Pancreas (tissue), 10 donors: ENCODE results near the gene CELSR2. TPM values are rescaled to one million over a fixed set of nuclear protein-coding genes. Genes with fewer than 3 reads are reported as not detected.
"Not testable (repeated sequence)": the region's sequence is repeated elsewhere in the genome, so short reads cannot be mapped to it uniquely, and the experiment has no call there.

Source experiments
- ATAC-seq, 4 donors: fragments of 200-7000 bp; cut with Tn5 transposase; one replicate each; pipeline versions ENCODE4 v1.8.0 to v1.9.1; 2020; ENCODE audit warnings: mild to moderate bottlenecking in 4 of 4, moderate library complexity in 4 of 4
- DNase-seq, 6 donors: peaks; one replicate each; pipeline ENCODE4 v3.0.0-alpha.2; 2020
- FAIRE-seq: peaks from 2 replicates; lab custom pipeline; 2012; peaks lifted over from hg19 to GRCh38; lab: Jason Lieb, UNC
- H3K27ac ChIP-seq, 4 donors: fragments of 200-600 bp; sonication (generic); 1 replicate in 3 of 4; 2 replicates in 1 of 4; pipeline versions ENCODE4 v1.5.0 to v1.8.0; 2020
- H3K27me3 ChIP-seq, 4 donors: fragments of 200-600 bp; one replicate each; pipeline ENCODE4 v1.8.0; 2021
- H3K36me3 ChIP-seq, 3 donors: fragments of 200-600 bp; sonication (generic) in 1 of 3; one replicate each; pipeline versions ENCODE4 v1.5.0 to v1.8.0; 2020 to 2021
- H3K4me1 ChIP-seq, 3 donors: fragments of 200-600 bp; one replicate each; pipeline ENCODE4 v1.8.0; 2021
- H3K4me3 ChIP-seq, 4 donors: fragments of 200-600 bp; sonication (generic) in 2 of 4; one replicate each; pipeline versions ENCODE4 v1.5.0 to v1.8.0; 2020 to 2021
- H3K9me3 ChIP-seq, 4 donors: fragments of 200-600 bp; one replicate each; pipeline ENCODE4 v1.8.0; 2021
- CTCF ChIP-seq, 4 donors: fragments of 200-600 bp; sonication (generic) in 3 of 4; IDR thresholded peaks; one replicate each; pipeline versions ENCODE4 v1.5.0 to v1.8.0; 2021; ENCODE audit warnings: antibody characterized with exemption in 4 of 4
- WGBS, 2 donors: extraction: QIAGEN DNeasy Blood & Tissue Kit; methylation state at CpG; one replicate each; pipeline ENCODE4 v1.1.7; 2013; 5-methylcytosine and 5-hydroxymethylcytosine counted together
- intact Hi-C, 3 donors: fragments of 100-400 bp; cut with DNase I; formaldehyde crosslinking; loops; one replicate each; pipeline versions ENCODE4 v1.11.1 to v1.14.2; 2022
- polyA plus RNA-seq, 2 donors: library from polyadenylated mRNA; stranded (reverse); fragments of 200-250 nt; gene quantifications; one replicate each; pipeline ENCODE4 v1.2.3, GENCODE V29; 2013
- total RNA-seq, 6 donors: library from RNA; stranded (reverse); fragmentation: NEBNext Ultra II Directional in 4 of 6; extraction: Animal tissue kit (Norgen Biotek cat#: 25700) in 4 of 6; gene quantifications; one replicate each; pipeline versions ENCODE4 v1.2.1 to v1.2.4, GENCODE V29; 2021 to 2023
- donor health status: healthy with polysubstance abuse.
- donor health status: DM: no; HTN: no; CAD: no; lungs with moderate emphysema.
- donor health status: DM: no; HTN: no; CAD: no.
- donor health status: control.
- donor health status: control.
- donor health status: Bipolar disorder and iron deficiency.
- donor health status: DM: yes; HTN: yes; CAD: no.
- donor health status: DM: no; HTN: no; CAD: no.
- donor health status: DM: no; HTN: no; CAD: no.
- donor health status: DM: yes; HTN: yes; CAD: no.

CELSR2 gene
- total and polyA plus RNA-seq, 8 donors, result 4.0 to 8.5 (median 5.1) TPM

GRCh38 chr1:109304226-109304920 is 55.0 kb downstream of the CELSR2 start:
- Histone ChIP-seq H3K9me3 (no peaks in the 10 kb centered on the region), H3K4me3 (no peak overlapping the region), H3K27ac (no peak overlapping the region), H3K4me1 (peaks cover 0 to 2% (median 0%) of the 10 kb centered on the region in 3 donors), H3K36me3 (no peaks in the 10 kb centered on the region), H3K27me3 (no peaks in the 10 kb centered on the region)
- intact Hi-C loops, result no loop called here
- 51 to 65% methylated on average over 8 of the region's 8 CpGs for WGBS, 2 donors
- DNase-seq (no peak), FAIRE-seq (no peak), ATAC-seq (no peak)
- TF ChIP-seq CTCF (IDR thresholded peaks at IDR 0.05), result no peak

- intact Hi-C loops, H3K27ac ChIP-seq, DNase-seq, H3K4me3 ChIP-seq, ATAC-seq, H3K36me3 ChIP-seq, H3K4me1 ChIP-seq, H3K27me3 ChIP-seq, H3K9me3 ChIP-seq, FAIRE-seq: not testable (repeated sequence)
- 50 to 51% methylated on average over 10 of the region's 10 CpGs for WGBS, 2 donors
Observed at GRCh38 chr1:109305991-109306390, 56.7 kb downstream of the CELSR2 start.

- WGBS, 2 donors, result 65 to 66% methylated on average over 7 of the region's 7 CpGs
- DNase-seq, result no peak
- ATAC-seq, result peak in 1 of 4 donors; percentile 35
Observed at GRCh38 chr1:109306832-109307273, 57.5 kb downstream of the CELSR2 start, which contains the start of gene MYBPHL. Gene MYBPHL, minus strand, starts transcription at chr1:109307011. Its CDS starts 20 bp downstream, at chr1:109306991.

GRCh38 chr1:109307274-109308021 is 58.1 kb downstream of the CELSR2 start:
- ATAC-seq (peak in 3 of 4 donors; percentile 60 to 80 (median 76)), DNase-seq (peak in 1 of 6 donors; percentile 55), FAIRE-seq (no peak)
- intact Hi-C loops, result no loop called here
- Histone ChIP-seq H3K4me3 (no peak overlapping the region), H3K27ac (no peak overlapping the region), H3K4me1 (no peaks in the 10 kb centered on the region), H3K27me3 (no peaks in the 10 kb centered on the region), H3K9me3 (no peaks in the 10 kb centered on the region), H3K36me3 (peaks cover 0 to 4% (median 0%) of the 10 kb centered on the region in 3 donors)
- no peak for TF ChIP-seq CTCF (IDR thresholded peaks at IDR 0.05)
- WGBS, 2 donors, result 40 to 46% methylated on average over 14 of the region's 14 CpGs

More at GRCh38 chr1:109306832-109307273, 57.5 kb downstream of the CELSR2 start, which contains the start of gene MYBPHL:
- Histone ChIP-seq H3K4me1 (no peaks in the 10 kb centered on the region), H3K27me3 (no peaks in the 10 kb centered on the region), H3K4me3 (no peak within 1 kb of the TSS), H3K36me3 (no peaks in the 10 kb centered on the region), H3K27ac (no peak within 1 kb of the TSS), H3K9me3 (no peaks in the 10 kb centered on the region)
- TF ChIP-seq CTCF (IDR thresholded peaks at IDR 0.05), result no peak
- no peak for FAIRE-seq
- intact Hi-C loops, result no loop called here

- no peak for TF ChIP-seq CTCF (IDR thresholded peaks at IDR 0.05)
- Histone ChIP-seq H3K9me3 (no peaks in the 10 kb centered on the region), H3K4me1 (no peaks in the 10 kb centered on the region), H3K27ac (no peak overlapping the region), H3K27me3 (no peaks in the 10 kb centered on the region), H3K36me3 (peaks cover 0 to 7% (median 0%) of the 10 kb centered on the region in 3 donors), H3K4me3 (no peak overlapping the region)
- no peak for DNase-seq
- ATAC-seq, result no peak
- FAIRE-seq, result no peak
- 77 to 89% methylated on average over 2 of the region's 2 CpGs for WGBS, 2 donors
- intact Hi-C loops, result no loop called here
Observed at GRCh38 chr1:109309347-109309746, 60.0 kb downstream of the CELSR2 start.
